Left lung (tissue), 10 donors: ENCODE data around the gene PRUNE2. TPM values are rescaled to one million over a fixed set of nuclear protein-coding genes. Genes with fewer than 3 reads are reported as not detected.

Experiments
- ATAC-seq: fragments of 200-7000 bp; cut with Tn5 transposase; one replicate; pipeline ENCODE4 v1.9.1; 2020; ENCODE audit warnings: moderate library complexity
- DNase-seq, 4 donors: peaks; one replicate each; pipeline ENCODE4 v3.0.0-alpha.2; 2013 to 2020
- H3K27ac ChIP-seq, 2 donors: fragments of 200-600 bp; sonication (generic) in 1 of 2; one replicate each; pipeline versions ENCODE4 v1.5.0 to v1.8.0; 2020 to 2021
- H3K27me3 ChIP-seq, 2 donors: fragments of 200-600 bp; sonication (generic) in 1 of 2; one replicate each; pipeline versions ENCODE4 v1.5.0 to v1.8.0; 2020 to 2021
- H3K36me3 ChIP-seq, 2 donors: fragments of 200-600 bp; sonication (generic) in 1 of 2; one replicate each; pipeline versions ENCODE4 v1.5.0 to v1.8.0; 2020 to 2021
- H3K4me1 ChIP-seq, 2 donors: fragments of 200-600 bp; one replicate each; pipeline ENCODE4 v1.8.0; 2021
- H3K4me3 ChIP-seq, 2 donors: fragments of 200-600 bp; sonication (generic) in 1 of 2; one replicate each; pipeline versions ENCODE4 v1.5.0 to v1.8.0; 2020 to 2021; ENCODE audit warnings: mild to moderate bottlenecking in 1 of 2
- H3K9me3 ChIP-seq, 2 donors: fragments of 200-600 bp; sonication (generic) in 1 of 2; one replicate each; pipeline versions ENCODE4 v1.5.0 to v1.8.0; 2020 to 2021
- intact Hi-C, 2 donors: fragments of 100-400 bp; cut with DNase I; formaldehyde crosslinking; loops; one replicate each; pipeline versions ENCODE4 v1.11.2 to v1.14.2; 2022
- polyA plus RNA-seq, 6 donors: library from polyadenylated mRNA; unstranded; fragments of 120-200 nt; gene quantifications; one replicate each; pipeline ENCODE4 v1.2.1, GENCODE V29; 2013; ENCODE audit not compliant: insufficient read length in 6 of 6
- total RNA-seq, 2 donors: library from RNA; stranded (reverse); fragmentation: NEBNext Ultra II Directional; extraction: Animal tissue kit (Norgen Biotek cat#: 25700); gene quantifications; one replicate each; pipeline ENCODE4 v1.2.1, GENCODE V29; 2021
- TF ChIP-seq, protein P1 (sequence below), 2 donors: fragments of 200-600 bp; sonication (generic) in 1 of 2; IDR thresholded peaks; one replicate each; pipeline versions ENCODE4 v1.5.0 to v1.8.0; 2021; ENCODE audit warnings: antibody characterized with exemption in 2 of 2
- donor health status: DM: no; HTN: yes; CAD: no.
- donor health status: DM: no; HTN: no; CAD: no.

The PRUNE2 gene
- total and polyA plus RNA-seq, 8 donors = 2.0 to 17.7 (median 4.1) TPM

GRCh38 chr9:76876098-76876497 lies 29.8 kb downstream of the PRUNE2 start:
- Histone ChIP-seq H3K36me3 (no peaks in the 10 kb centered on the region), H3K9me3 (no peaks in the 10 kb centered on the region), H3K4me3 (no peak overlapping the region), H3K4me1 (no peaks in the 10 kb centered on the region), H3K27me3 (peaks cover 0 to 3% of the 10 kb centered on the region in 2 donors), H3K27ac (no peak overlapping the region)
- no peak for DNase-seq
- TF ChIP-seq, protein P1, sequence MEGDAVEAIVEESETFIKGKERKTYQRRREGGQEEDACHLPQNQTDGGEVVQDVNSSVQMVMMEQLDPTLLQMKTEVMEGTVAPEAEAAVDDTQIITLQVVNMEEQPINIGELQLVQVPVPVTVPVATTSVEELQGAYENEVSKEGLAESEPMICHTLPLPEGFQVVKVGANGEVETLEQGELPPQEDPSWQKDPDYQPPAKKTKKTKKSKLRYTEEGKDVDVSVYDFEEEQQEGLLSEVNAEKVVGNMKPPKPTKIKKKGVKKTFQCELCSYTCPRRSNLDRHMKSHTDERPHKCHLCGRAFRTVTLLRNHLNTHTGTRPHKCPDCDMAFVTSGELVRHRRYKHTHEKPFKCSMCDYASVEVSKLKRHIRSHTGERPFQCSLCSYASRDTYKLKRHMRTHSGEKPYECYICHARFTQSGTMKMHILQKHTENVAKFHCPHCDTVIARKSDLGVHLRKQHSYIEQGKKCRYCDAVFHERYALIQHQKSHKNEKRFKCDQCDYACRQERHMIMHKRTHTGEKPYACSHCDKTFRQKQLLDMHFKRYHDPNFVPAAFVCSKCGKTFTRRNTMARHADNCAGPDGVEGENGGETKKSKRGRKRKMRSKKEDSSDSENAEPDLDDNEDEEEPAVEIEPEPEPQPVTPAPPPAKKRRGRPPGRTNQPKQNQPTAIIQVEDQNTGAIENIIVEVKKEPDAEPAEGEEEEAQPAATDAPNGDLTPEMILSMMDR (IDR thresholded peaks at IDR 0.05) = no peak
- intact Hi-C loops = no loop called here
- no peak for ATAC-seq

DNA sequence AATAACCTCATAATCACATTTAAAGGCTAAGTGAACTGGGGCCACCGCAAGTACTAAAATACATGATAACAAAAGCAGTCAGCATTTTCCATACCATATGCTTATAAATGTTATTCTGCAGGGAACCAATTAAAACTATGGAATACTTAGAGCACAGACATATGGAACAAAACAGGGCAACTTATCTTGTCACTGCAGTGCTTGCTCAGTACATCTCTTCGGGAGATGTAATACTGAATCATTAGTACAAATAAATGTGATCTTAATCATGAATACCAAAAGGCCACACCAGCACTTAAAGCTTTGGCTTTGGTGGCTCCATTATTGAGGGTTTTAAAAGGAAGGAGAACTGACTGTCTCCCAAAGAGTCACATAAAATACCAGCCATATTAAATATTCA lies 32.1 kb downstream of the PRUNE2 start:
- DNase-seq (no peak), ATAC-seq (no peak)
- H3K27me3 ChIP-seq = peaks cover 0 to 3% of the 10 kb centered on the region in 2 donors
- H3K27ac ChIP-seq = no peak overlapping the region
- H3K9me3 ChIP-seq = no peaks in the 10 kb centered on the region
- no peaks in the 10 kb centered on the region for H3K36me3 ChIP-seq
- H3K4me3 ChIP-seq = no peak overlapping the region
- TF ChIP-seq, protein P1 (IDR thresholded peaks at IDR 0.05) = no peak
- no peaks in the 10 kb centered on the region for H3K4me1 ChIP-seq
- intact Hi-C loops = no loop called here

- Histone ChIP-seq H3K4me1 (no peaks in the 10 kb centered on the region), H3K27ac (no peak overlapping the region), H3K36me3 (no peaks in the 10 kb centered on the region), H3K9me3 (no peaks in the 10 kb centered on the region), H3K4me3 (no peak overlapping the region), H3K27me3 (peaks cover 0 to 5% of the 10 kb centered on the region in 2 donors)
- TF ChIP-seq, protein P1 (IDR thresholded peaks at IDR 0.05) = no peak
- DNase-seq (no peak), ATAC-seq (no peak)
- intact Hi-C loops = no loop called here
Measured at GRCh38 chr9:76873056-76873792, 32.7 kb downstream of the PRUNE2 start.

DNA sequence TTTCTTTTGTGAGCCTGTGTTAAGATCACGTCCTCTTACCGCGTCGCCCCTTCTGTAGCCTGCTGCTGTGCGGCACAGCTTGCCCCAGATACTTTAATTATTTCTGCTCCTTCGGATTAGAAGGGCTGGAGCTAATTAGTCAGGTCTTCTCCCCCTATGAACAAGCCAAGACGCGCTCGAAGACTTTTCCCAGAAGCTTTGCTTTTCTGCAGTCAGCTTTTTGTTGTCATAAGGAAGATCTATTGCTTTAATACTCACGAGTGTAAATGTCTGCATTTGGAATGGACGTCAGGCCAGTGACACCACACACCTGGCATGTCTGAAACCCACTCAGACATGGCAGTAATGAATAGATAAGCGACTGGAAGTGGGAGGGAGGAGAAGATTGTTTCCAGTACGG lies 37.0 kb downstream of the PRUNE2 start:
- H3K4me1 ChIP-seq = no peaks in the 10 kb centered on the region
- ATAC-seq (no peak), DNase-seq (no peak)
- no peaks in the 10 kb centered on the region for H3K9me3 ChIP-seq
- no peak overlapping the region for H3K4me3 ChIP-seq
- H3K27ac ChIP-seq = no peak overlapping the region
- TF ChIP-seq, protein P1 (IDR thresholded peaks at IDR 0.05) = no peak
- no peaks in the 10 kb centered on the region for H3K36me3 ChIP-seq
- peaks cover 0 to 16% of the 10 kb centered on the region in 2 donors for H3K27me3 ChIP-seq
- intact Hi-C loops = no loop called here

GRCh38 chr9:76866689-76867088 lies 39.2 kb downstream of the PRUNE2 start:
- DNase-seq (no peak), ATAC-seq (no peak)
- peaks cover 0 to 13% of the 10 kb centered on the region in 2 donors for H3K27me3 ChIP-seq
- intact Hi-C loops = no loop called here
- no peaks in the 10 kb centered on the region for H3K9me3 ChIP-seq
- H3K27ac ChIP-seq = no peak overlapping the region
- no peaks in the 10 kb centered on the region for H3K4me1 ChIP-seq
- no peak overlapping the region for H3K4me3 ChIP-seq
- TF ChIP-seq, protein P1 (IDR thresholded peaks at IDR 0.05) = no peak
- no peaks in the 10 kb centered on the region for H3K36me3 ChIP-seq
